GM15510 (cell line): ENCODE data around the gene SERPINA5.

Experiments
- POLR2A ChIP-seq: IDR thresholded peaks from 3 replicates; pipeline ENCODE4 v1.6.1; 2011; ENCODE audit warnings: borderline replicate concordance; ENCODE audit not compliant: insufficient read length; ENCODE audit errors: extremely low read depth

SERPINA5 gene

GRCh38 chr14:94545131-94545841 lies 35.9 kb upstream of the SERPINA5 start:
- TF ChIP-seq POLR2A = no peak

DNA sequence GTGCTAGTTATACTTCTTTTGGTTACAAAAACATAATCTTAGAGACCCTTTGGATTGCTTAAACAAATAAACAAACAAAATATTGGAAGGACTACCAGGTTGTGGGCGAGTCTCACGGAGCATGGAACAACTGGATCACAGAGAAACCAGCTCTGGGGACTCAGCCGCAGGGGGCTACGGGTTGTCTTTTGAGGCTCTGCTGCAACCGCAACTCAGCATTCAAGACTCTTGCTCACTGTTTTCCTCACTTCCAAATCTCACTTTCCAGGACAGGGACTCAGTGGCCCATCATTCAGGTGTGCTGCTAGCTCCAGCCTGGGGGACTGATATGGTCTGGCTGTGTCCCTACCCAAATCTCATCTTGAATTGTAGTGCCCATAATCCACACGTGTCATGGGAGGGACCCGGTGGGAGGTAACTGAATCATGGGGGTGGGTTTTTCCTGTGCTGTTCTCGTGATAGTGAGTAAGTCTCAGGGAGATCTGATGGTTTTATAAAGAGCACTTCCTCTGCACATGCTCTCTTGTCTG lies 34.0 kb upstream of the SERPINA5 start:
- no peak for TF ChIP-seq POLR2A

DNA sequence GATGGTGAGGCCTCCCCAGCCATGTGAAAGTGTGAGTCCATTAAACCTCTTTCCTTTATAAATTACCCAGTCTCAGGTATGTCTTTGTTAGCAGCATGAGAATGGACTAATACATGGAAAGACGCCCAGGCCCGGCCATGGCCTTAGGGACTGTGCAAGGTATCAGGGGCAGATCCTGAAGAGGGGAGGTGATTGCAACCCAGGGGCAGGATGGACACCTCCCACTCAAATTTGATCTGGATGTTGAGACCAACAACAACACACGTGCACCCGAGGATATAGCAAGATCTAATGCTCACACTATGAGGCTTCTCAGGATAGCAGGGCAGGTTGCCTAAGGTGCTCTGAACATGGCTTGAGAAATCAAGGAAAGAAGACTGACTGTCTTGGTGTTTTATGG lies 33.5 kb upstream of the SERPINA5 start:
- TF ChIP-seq POLR2A = no peak

DNA sequence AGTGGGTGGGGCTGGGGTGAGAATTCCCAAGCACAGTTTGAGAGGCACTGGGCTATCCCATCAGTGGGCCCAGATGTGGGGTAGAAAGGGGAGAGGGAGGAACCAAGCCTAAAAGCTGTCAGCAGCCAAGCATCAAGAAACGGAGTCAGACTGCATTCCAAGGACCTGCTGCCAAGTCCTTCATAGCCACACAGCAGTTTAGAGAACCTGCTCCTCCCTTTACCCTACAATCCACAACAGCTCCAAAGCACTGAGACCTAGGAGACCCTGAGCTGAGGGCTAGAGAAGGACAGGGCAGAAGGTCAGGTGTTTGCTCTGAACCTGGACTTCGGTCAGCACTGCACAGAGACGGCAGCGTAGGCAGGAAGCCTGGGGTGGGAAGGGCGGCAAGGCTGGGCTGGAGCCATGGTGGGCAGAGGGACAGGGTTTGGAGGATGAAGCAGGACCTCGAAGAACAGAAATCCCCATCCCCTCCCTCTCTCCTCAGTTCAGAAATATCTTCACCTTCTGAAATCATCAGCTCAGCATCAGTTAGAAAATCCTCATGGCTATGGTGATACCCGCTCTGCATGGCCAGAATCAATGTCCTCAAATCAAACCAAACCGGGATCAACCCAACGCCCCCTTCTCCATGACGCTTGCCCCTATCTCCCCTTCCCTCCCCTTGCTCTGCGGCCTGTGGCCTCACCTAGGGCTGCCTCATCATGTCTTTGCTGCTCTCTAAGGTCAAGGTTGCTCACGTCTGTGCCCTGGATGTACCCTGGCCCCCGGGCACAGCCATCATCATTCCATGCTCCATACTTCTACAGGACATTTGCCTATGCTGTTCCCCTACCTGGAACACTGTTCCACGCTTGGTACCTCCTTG lies 32.9 kb upstream of the SERPINA5 start:
- TF ChIP-seq POLR2A = no peak

DNA sequence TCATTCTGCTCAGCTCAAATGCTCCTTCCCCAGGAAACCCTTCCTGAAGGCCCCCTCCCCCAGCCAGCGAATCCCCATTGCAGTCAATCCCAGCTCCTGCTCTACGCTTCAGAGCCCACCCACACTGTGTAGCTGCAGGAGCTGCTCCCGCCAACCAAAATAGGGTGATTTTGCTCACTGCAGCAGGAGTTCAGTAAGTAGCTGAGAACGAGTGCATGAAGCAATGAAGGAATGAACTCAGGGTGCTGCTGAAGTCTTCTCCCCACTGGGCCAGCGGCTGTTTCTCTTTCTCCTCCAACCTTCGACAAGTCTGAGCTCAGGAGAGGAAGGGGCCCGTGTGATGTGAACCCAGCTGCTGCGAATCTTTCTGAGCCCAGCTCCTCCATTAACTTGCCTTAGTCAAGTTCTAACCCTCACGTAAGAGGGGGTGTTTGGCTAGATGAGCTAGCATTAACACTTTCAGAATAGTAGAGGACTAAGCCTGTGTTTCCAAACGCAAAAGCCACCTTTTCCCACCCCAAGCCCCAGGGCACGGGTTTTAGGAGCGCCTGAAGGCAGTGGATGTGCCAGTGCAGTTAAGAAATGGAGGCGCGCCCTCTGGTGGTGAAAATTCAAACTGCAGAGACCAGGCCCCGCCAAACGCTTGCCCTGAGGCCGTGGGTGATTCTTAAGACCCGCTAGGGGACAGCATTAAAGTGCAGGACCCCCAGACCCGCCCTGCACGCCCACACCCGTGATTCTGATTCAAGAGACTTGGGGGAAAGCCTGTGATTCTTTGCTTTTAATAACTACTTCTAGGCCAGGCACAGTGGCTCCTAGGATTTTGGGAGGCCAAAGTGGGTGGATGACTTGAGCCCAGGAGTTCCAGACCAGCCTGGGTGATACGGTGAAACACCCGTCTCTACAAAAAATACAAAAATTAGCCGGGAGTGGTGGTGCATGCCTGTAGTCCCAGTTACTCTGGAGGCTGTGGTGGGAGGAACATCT lies 31.9 kb upstream of the SERPINA5 start:
- TF ChIP-seq POLR2A = no peak

- TF ChIP-seq POLR2A = no peak
Measured at GRCh38 chr14:94550041-94550440, 31.2 kb upstream of the SERPINA5 start.

GRCh38 chr14:94555991-94556390 lies 25.2 kb upstream of the SERPINA5 start:
- TF ChIP-seq POLR2A = no peak

DNA sequence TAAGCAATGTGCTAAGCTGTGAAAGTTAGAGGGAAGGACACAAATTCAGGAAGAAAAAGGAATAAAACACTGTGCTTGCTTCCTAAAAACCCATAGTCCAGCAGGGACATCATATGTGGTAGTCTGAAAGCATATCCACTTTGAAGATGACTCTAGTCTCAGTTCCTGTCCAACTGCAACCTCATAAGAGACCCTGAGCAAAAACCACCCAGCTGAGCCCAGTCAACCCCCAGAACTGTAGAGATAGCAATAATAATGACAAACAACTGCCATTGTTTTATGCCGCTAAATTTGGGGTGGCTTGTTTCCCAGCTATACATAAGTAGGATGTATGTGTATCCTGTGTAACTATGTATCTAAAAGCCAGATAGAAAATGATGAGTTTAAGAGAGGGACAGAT lies 23.9 kb upstream of the SERPINA5 start:
- TF ChIP-seq POLR2A = no peak

DNA sequence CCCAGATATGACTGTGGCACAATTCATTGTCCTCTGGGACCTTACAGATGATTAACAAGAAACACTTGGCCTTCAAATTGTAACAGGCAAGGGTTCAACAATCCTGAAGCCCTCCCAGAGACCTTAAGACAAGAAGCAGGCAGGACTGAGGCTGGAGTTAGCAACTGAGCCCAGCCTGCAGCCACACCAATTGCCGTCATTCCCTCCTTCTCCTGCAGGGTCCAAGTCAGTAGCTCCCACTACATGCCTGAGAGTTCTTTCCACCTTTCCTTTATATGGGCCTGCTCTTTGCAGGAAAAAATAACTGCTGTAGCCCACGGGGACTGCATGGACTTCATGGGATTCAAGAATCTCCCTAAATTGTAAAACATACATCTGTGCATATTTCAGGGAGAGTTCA lies 22.4 kb upstream of the SERPINA5 start:
- TF ChIP-seq POLR2A = no peak

DNA sequence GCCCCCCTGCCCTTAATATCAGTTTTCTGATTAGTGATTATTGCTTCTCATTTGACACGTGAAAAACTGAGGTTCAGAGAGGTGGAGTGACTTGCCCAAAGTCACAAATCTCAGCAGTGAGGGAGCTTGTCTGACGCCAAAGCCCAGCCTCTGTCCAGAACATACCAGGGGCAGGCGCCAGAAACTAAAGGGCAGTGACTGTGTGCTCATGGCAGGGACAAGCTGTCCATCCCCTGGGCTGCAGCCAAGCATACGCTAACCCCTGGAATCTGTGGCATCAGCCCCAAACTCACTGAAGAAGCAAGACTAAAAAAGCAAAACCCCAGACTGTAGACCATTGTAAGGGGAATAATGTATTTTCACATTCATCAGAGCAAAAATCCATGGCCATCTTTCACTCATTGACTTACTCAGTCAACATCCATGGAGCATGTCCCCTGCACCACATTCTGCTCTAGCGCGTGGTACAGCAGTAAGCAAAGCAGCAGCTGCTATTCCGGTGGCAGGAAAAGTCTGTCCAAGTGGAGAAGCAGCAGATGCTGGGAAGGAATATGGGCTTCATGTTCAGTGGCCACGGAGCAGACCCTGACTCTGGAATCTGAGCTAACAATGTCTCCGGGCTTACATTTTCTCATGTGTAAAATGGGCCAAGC lies 21.5 kb upstream of the SERPINA5 start:
- no peak for TF ChIP-seq POLR2A

DNA sequence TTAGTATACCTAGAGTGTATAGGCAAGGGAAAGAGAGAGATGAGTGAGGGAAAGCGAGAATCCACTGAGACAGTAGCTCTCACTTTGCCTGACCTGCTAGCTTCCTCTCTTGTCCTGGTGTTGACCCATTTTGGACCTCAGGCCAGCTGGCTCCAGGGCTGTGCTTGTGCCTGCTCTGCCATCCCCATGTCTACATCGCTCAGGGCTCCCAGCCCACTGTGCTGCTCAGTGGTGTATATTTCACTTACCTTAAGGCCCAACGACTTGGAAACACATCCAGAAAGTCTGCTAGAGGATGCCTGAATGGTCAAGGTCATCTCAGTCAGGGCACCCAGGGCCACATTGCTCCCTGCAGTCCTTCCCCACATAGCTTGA lies 20.9 kb upstream of the SERPINA5 start:
- TF ChIP-seq POLR2A = no peak

DNA sequence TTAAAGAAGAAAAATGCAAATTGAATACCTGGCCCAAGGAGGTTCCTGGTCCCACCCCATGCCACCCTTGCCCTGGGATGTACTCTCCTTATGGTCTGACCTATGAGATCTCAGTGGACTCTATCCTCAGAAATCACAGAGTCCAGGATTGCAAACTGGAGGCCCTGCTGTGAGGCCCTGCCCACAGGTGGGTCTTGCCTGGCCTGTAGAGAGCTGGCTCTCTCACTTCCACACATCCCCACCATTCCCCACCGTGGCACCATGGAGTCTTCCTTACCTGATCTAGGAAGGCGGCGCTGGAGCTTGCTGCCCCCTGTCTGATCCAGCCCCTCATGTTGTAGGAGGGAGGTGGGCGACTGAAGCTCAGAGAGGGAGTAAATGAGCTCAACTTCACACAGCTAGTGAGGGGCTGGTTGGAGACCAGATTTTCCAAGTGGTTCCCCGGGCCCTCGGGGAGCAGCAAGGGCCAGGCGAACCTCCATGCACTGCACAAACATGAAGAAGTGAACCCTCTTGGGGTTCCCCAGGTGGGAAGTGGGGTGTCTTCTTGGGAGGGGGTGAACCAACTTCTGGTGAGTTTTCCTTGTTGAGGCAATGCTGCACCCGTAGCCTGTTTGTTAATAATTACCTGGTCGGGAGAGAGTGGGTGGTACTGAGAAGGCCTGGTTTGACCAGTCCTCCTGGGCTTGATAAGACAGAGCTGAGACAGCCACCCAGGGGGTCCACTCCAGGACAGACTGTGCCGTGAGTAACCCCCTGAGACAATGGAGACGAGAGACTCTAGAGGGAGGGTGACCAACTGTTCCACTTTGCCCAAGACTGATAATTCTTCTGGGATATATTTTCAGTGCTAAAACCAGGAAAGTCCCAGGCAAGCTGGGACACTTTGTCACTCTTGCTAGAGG lies 20.2 kb upstream of the SERPINA5 start, which contains the start of gene SERPINA4:
Gene SERPINA4 (plus strand): TSS at position 692 of the 905 bp plus-strand sequence. CDS start 2,041 bp downstream, outside the sequence.
- no peak for TF ChIP-seq POLR2A

DNA sequence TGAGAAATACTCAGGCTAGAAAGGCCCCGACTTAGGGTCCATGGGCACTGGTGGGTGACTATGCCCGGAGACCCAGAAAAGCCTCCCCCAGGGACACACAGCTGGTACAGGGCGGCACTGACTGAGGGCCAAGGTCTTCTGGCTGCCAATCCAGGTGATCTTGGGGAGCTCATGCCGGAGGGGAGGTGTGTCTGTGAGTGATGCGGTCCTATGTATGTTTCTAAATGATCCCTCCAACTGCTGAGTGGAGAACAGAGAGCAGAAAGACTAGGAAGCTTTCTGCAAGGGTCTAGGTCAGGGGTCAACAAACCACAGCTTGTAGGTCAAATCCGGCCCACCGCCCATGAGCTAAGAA lies 19.6 kb upstream of the SERPINA5 start:
- no peak for TF ChIP-seq POLR2A
